HG02610 (cell line): ENCODE results near the gene PAPPA2.
"Not testable (repeated sequence)": the region's sequence is repeated elsewhere in the genome, so short reads cannot be mapped to it uniquely, and the experiment has no call there.

Source experiments
- ATAC-seq: cut with Tn5 transposase; IDR thresholded peaks from one replicate; pipeline ENCODE4 v1.9.1; 2021; ENCODE audit warnings: mild to moderate bottlenecking, moderate library complexity; ENCODE audit not compliant: unreplicated experiment

Gene PAPPA2, protein sequence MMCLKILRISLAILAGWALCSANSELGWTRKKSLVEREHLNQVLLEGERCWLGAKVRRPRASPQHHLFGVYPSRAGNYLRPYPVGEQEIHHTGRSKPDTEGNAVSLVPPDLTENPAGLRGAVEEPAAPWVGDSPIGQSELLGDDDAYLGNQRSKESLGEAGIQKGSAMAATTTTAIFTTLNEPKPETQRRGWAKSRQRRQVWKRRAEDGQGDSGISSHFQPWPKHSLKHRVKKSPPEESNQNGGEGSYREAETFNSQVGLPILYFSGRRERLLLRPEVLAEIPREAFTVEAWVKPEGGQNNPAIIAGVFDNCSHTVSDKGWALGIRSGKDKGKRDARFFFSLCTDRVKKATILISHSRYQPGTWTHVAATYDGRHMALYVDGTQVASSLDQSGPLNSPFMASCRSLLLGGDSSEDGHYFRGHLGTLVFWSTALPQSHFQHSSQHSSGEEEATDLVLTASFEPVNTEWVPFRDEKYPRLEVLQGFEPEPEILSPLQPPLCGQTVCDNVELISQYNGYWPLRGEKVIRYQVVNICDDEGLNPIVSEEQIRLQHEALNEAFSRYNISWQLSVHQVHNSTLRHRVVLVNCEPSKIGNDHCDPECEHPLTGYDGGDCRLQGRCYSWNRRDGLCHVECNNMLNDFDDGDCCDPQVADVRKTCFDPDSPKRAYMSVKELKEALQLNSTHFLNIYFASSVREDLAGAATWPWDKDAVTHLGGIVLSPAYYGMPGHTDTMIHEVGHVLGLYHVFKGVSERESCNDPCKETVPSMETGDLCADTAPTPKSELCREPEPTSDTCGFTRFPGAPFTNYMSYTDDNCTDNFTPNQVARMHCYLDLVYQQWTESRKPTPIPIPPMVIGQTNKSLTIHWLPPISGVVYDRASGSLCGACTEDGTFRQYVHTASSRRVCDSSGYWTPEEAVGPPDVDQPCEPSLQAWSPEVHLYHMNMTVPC (N-terminal part only)

DNA sequence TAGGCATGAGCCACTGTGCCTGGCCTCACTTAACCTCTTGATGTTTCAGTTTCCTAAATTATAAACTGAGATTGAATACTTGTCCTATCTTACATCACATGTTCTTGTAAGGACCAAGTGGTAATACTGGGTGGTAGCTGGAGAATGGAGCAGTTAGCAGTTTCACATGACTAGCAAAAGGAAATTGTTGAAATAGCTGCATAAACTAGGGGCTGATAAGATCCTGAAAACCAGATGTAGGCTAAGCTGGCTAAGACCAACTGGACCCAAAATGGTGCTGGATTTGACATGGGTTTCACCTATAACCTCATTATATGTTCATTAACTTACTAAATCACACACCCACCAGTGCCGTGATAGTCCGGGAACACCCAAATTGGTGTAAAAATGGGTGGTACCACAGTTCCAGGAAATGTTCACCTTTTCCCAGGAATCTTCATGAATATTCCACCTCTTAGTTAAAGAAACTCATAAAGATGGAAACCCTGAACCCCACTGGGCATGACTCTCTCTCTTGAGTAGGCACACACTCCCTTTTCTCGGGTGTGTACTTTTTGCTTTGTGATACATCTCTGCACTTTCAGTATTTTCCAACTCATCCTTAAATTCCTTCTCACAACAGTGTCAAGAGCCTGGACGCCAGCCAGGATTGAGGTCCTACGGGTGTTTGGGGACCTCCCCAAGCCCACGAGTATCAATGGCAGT, at the start of gene PAPPA2:
TSS of gene PAPPA2 (plus strand) at position 502 of the 705 bp plus-strand sequence. CDS start 93,148 bp downstream, outside the sequence.
- ATAC-seq, result no peak

DNA sequence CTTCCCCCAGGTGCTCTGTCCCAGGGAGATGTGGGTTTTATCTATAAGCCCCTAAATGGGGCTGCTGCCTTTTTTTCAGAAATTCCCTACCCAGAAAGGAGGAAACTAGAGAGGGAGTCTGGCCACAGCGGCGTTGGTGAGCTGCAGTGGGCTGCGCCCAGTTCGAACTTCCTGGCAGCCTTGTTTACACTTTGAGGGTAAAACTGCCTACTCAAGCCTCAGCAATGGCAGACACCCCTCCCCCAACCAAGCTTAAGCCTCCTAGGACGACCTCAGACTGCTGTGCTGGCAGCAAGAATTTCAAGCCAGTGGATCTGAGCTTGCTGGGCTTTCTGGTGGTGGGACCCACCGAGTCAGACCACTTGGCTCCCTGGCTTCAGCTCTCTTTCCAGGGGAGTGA, 46.2 kb upstream of the PAPPA2 start:
- no peak for ATAC-seq

DNA sequence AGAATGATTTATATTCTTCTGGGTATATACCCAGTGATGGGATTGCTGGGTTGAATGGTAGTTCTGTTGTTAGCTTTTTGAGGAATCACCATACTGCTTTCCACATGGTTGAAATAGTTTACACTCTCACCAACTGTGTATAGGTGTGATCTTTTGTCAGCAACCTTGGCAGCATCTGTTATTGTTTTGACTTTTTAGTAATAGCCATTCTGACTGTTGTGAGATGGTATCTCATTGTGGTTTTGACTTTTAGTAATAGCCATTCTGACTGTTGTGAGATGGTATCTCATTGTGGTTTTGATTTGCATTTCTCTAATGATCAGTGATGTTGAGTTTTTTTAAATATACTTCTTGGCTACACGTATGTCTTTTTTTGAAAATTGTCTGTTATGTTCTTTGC, 43.4 kb upstream of the PAPPA2 start:
- not testable (repeated sequence) for ATAC-seq

DNA sequence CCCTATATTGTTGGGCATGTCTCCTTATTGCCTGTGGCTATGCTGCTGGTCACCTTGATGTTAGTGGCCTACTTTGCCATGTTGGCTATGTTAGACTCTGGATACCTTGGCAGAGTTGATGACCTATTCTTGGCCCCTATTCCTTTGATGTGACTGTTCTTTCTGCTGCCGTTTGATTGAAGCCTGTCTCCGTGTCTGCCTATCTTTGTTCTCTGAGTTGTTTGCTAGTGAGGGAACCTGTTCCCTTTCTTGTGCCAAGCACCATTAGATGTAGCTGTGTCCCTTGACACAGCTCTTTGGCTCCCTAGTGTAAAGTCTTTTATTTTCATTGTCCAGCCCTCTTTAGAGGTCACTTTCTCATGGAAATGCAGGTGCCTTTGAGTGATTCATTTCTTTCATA, 28.7 kb upstream of the PAPPA2 start:
- no peak for ATAC-seq

DNA sequence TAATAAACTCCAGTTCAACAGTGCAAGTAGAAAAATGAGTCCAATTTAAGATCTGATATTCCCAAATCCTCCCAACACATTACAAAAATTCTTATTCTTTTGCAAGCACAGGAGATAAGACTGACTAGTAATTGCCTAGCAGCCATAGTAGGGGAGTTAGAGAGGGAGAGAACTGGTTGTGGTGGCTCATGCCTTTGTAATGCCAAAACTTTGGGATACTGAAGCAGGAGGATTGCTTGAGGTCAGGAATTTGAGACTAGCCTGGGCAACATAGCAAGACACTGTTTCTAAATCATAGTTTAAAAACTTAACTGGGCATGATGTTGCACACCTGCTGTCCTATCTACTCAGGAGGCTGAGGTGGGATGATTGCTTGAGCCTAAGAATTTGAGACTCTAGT, 26.7 kb upstream of the PAPPA2 start:
- no peak for ATAC-seq

DNA sequence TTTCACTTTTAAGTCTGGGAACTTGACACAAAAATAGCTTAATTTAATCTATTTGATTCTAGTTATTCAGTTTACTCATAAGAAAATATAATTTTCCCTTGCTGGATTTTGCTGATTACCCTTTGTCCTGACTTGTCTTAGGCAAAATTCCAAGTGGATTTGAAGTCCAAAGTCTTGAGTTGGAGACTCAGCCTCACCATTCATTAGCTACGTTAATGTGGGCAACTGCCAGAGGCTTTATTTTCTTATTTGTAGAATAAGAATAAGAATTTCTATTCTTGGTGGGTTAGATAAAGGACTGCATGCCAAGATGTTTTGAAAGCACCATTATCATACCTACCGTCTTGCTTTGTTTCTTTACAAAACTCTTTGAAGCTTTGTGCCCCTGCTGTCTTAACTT, 22.8 kb upstream of the PAPPA2 start:
- no peak for ATAC-seq

DNA sequence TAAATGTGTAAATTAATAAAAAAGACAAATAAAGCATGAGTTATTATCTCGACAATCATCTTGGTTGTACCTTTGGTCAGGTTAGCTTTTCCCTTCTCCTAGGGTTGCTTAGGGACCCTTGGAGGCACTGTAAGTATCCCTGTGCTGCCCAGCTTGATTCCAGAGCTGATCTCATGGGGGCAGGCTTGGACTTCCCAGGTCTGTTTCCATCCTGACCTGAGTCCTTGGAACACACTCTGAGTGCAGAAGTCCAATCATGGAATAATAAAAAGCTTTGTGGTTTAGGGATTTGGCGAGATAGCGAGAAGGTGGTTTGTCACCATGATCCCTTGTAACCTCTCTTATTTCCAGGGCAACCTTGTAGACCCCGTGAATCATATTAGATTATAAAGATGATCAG, 18.7 kb upstream of the PAPPA2 start:
- ATAC-seq, result no peak

DNA sequence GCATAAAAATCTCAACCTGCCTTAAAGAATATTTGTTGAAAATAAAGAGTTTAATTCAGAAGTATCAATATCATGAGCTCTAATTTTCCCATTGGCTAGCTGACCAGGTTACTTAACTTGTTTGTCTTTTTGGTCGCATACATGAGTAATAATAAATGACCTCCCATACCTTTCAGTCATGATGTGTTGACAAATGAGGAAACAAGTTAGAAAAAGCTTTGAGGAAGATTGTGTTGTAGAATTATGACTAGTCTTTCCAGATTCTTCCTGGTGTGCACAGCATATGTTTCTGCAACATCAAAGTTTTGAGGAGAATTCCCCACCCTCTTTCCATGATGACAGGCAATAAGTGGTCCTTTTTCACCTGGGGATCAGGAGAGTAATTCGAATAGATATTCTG, 17.6 kb upstream of the PAPPA2 start:
- ATAC-seq, result no peak

DNA sequence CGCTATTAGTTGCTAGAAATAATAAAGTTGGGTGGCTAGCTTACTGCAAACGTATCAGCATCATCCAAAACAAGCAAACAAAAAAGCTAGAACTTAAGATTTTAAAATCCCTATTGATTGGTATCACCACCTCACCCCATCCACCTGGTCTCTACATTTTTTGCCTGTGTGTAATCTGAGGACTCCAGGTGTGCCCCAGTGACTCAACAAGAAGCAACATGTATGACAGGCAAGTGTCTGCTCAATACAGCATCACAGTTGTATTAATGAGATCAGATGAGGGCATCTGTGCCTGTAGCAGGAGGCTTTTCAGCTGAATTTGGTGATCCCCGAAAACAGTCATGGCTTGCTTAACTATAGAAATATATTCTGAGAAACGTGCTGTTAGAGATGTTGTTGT, 14.6 kb upstream of the PAPPA2 start:
- no peak for ATAC-seq

DNA sequence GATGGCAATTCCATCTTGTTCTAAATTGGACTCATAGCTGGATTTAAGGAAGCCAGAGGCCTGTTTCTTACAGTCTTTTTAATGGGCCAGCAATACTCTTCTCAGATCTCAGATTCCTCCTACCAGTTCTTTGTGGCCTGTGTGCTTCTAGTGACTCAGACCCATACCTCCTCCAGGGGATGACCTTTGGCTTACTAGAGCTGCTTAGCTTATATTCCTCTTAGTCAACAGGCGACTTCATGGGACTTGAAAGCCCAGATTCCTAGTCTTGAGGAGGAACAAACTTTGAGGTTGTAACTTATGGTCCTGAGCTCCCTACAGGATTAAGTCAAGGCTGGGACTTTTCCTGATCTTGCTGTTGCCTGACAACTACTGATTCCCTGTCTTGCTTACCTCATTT, 12.4 kb upstream of the PAPPA2 start:
- no peak for ATAC-seq

DNA sequence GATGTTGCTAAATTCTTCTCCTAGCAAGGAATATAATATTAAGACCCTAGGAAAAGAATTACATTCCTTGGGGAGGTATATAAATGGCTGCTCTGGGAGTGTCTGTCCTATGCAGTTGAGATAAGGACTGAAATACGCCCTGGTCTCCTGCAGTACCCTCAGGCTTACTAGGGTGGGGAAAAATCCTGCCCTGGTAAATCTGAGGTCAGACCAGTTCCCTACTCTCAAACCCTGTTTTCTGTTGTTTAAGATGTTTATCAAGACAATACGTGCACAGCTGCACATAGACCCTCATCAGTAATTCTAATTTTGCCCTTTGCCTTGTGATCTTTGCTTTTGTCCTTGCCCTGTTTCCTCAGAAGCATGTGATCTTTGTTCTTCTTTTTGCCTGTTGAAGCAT, 11.2 kb upstream of the PAPPA2 start:
- not testable (repeated sequence) for ATAC-seq

DNA sequence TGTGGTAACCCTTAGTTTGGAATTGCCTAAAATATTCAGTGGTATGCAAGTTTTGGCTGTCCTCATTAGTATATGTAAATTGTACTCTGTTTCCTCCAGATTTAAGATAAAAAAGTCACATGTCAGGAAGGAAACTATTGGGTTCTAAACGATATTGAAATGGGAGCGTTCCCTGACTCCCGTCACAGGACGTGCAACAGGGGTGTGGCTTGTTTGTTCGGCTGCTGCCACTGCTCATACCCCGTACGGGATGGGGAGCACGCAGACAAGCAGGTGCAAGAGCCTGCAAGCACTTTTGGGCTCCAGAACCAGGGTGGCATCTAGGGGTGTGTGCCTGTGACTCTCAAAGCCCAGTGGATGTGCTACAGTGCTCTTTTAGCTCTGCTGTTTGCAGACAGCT, 6.2 kb upstream of the PAPPA2 start:
- no peak for ATAC-seq

DNA sequence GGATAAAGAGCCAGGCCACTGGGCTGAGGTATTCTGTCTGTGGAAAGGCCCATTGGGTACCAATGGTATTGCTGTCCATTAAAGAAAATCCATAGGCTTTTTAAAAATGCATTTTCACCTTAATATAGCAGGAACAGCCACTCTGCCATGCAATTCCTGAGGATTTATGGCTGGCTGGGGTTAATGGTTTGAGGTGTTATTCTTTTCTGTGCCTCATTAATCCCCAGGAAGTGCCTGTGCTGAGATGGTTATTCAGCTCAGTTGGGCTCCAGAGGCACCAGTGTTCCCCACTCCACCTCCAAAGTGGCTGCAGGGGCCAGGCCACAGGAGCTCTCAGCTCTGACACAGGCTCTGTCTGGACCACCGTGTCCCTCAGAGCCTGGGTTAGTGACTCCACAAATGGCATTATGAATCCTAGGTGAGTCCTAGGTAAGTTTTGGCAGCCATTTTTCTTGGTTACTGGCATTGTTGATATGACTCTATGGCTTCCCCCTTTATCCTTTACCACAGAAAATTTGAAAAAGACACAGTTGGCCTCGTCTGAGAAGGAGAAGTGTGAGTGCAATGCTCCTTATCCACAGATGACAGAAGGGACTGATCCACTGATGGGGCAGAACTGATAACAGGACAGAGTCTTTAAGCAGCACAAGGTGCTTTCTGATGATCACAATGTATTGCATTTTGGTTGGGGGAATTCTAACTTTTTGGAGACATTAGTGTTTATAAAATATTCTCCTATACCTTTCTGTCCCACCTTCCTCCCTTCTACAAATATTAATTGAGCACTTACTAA, 2.2 kb upstream of the PAPPA2 start:
- no peak for ATAC-seq

DNA sequence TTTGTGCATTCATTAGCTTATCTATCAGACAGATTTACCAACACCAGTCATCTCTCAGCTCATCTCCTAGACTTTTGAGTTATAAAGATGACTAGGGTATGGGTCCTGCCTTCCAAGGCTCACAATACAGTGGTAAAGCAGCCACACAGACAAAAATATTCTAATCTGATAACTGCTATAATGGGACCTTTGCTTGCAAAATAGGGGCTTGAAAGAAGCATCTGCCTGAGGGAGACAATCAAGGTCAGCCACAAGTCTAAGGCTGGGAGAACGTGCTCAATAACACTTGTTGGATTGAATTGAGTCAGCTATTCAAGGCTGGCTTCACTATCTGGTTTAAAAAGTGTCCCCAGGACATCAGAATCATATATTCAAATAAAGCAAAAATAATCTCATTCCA, 1.4 kb upstream of the PAPPA2 start:
- ATAC-seq, result no peak

DNA sequence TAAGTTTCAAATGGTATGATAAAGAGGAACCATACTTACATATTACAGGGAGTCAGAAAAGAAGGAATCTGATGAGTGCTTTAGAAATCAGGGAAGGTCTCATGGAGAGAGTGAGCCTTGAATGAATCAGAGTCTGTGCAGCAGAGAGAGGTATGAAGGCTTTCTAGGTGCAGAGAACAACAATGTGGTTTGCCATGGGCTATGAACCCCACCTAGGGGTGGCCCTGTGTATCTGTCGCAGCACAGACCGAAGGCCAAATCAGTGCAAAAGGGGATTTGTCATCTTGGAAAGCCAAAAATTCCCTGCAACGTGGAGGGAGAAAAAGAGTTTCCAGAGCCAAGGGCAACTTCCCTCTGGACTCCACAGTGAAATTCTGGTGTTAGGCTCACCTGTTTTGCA, 3.5 kb downstream of the PAPPA2 start:
- no peak for ATAC-seq

DNA sequence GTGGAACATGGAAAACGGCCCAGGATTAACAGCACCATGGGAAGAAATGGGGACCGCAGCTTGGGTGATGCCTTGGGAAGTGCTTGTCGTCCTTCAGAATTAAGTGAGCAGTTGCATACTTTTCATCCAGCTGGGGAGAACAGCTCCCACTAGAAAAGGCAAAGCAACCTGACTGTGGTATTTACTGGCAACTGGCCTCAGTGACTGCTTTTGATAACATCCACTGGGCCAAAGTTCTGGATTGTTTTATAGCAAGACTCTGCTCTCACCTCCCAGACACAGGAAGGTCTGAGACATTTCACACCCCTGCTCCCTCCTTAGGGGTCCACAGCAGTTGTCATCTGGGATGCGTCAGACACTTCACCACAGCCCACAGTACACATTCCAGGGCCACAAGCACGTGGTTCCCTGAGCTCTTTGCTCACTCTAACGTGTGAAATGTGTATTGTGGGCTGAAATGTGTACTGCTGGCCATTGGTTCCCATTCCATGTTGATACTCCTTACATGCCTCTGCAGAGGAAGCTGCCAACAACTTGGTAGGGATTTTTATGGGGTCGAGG, 6.6 kb downstream of the PAPPA2 start:
- no peak for ATAC-seq

DNA sequence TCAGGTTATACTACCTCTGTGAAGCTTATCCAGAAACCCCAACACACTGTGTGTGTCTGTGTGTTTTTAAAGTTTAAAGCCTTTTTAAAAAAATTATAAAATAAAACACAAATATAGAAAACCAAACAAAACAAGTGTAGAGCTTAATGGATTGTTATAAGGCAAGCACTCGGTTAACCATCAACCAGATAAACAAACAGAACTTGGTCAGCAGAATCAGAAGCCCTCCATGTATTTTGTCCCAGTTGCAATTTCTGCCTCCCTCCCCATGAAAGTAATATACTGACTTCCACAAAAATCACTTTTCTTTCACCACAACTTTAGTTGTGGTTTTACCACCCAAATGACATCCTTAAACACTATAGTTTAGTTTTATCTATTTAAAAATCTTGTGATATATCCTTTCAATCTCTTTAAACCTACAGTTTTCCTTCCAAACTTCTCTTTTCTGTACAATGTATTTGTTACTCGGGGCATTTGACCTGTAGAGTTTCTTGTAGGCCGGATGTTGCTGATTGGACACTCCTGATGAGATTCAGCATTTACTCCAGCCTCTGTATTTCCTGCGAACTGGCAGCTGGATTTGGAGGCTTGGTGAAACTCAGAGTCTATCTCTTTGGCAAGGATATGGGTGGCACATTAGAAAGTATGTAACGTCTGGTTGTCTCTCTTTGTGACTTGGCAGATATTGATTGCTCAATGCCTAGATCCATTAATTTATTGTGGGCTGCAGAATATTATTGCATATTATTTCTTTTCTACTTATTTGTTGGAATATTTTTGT, 8.6 kb downstream of the PAPPA2 start:
- no peak for ATAC-seq

DNA sequence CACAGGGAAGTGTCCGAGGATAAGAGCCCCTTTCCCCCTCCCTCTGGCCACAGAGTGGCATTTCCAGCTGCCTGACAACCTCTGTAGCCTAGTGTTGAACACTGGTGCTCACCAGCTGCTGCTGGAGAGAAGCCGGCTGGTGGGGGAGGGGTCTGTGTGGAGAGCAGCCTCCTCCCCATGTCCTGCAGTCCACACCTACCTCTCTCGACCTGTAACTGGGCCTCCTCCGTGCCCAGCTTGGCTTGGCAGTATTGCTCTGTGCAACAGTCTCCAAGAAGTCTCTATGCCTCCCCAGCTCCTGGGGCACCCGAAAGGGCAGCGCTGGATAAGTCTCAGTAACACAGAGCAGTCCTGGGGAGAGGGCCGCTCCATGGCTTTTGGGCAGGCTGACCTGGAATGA, 17.0 kb downstream of the PAPPA2 start:
- ATAC-seq, result no peak

DNA sequence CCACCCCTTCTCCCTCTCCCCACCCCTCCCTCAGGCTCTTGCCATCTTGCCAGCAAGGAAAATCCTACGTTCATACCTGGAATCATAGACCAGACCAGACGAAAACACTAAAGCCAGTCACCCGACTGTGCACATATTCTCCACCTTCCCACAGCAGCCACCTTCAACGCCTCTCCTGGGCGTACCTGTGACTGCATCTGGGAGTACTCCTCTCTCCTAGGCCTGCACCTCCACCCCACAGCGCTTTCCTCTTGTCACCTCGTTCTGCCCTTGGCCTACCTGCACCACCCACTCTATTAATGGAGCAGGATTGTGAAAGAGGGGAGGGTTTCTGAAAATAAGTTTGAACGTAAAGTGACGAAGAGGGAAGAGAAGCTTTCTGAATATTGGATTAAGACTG, 17.8 kb downstream of the PAPPA2 start:
- no peak for ATAC-seq
